GM23248 (cell line): ENCODE results near the gene CCL25.

Source experiments
- EZH2 ChIP-seq: fragments of 200-600 bp; sonication (generic); IDR thresholded peaks from 2 replicates; pipeline ENCODE4 v1.6.1; 2018; ENCODE audit warnings: antibody characterized with exemption, mild to moderate bottlenecking; ENCODE audit not compliant: insufficient read depth, poor library complexity, severe bottlenecking
- EZH2phosphoT487 ChIP-seq: fragments of 200-600 bp; sonication (generic); IDR thresholded peaks from 2 replicates; pipeline ENCODE4 v1.6.1; 2018; ENCODE audit warnings: antibody characterized with exemption, moderate library complexity, mild to moderate bottlenecking, low read depth; ENCODE audit not compliant: insufficient read depth

DNA sequence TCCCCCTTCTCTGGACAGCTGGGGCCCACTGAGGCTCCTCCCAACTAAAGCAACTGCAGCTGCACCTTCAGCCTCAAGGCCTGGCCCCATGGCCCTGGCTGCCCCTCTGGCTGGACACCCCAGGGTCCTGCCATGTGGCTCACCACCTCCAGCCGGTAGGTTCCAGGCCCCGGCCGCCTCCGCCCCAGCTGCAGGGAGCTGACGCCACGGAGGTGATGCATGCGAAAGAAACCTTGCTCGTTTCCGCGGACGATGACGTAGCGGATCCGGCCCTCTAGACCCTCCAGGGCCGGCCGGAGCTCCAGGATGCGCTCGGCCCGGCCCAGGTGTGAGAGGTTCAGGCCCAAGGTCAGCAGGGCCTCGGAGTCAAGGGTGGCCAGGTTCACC lies 13.3 kb downstream of the CCL25 start:
- TF ChIP-seq EZH2: no peak
- TF ChIP-seq EZH2phosphoT487: no peak
